ENCODE data around the gene PPP1R3E. TPM values are rescaled to one million over a fixed set of nuclear protein-coding genes. Genes with fewer than 3 reads are reported as not detected.
"Not testable (repeated sequence)": the region's sequence is repeated elsewhere in the genome, so short reads cannot be mapped to it uniquely, and the experiment has no call there.

Gene PPP1R3E
- polyA plus RNA-seq (ENCODE audit: insufficient read length): 18.5 TPM

GRCh38 chr14:23302290-23303225 lies at the start of gene PPP1R3E:
PPP1R3E (minus strand) TSS chr14:23302859; CDS start chr14:23302576, 283 bp downstream.
- no peak for DNase-seq (ENCODE audit: low read depth)

GRCh38 chr14:23351681-23352505 lies 49.2 kb upstream of the PPP1R3E start:
- DNase-seq (ENCODE audit: low read depth): no peak

GRCh38 chr14:23349156-23349845 lies 46.6 kb upstream of the PPP1R3E start:
- no peak for DNase-seq (ENCODE audit: low read depth)

- no peak for DNase-seq (ENCODE audit: low read depth)
Observed at GRCh38 chr14:23348297-23348655, 45.6 kb upstream of the PPP1R3E start.

GRCh38 chr14:23347406-23348296 lies 45.0 kb upstream of the PPP1R3E start:
- no peak for DNase-seq (ENCODE audit: low read depth)

GRCh38 chr14:23346693-23347405 lies 44.2 kb upstream of the PPP1R3E start:
- no peak for DNase-seq (ENCODE audit: low read depth)

- no peak for DNase-seq (ENCODE audit: low read depth)
Observed at GRCh38 chr14:23345987-23346692, 43.5 kb upstream of the PPP1R3E start.

- no peak for DNase-seq (ENCODE audit: low read depth)
Observed at GRCh38 chr14:23344481-23344880, 41.8 kb upstream of the PPP1R3E start.

- no peak for DNase-seq (ENCODE audit: low read depth)
Observed at GRCh38 chr14:23339506-23340268, 37.0 kb upstream of the PPP1R3E start.

GRCh38 chr14:23335623-23336022 lies 33.0 kb upstream of the PPP1R3E start:
- no peak for DNase-seq (ENCODE audit: low read depth)

- peak; percentile 47 for DNase-seq (ENCODE audit: low read depth)
Observed at GRCh38 chr14:23327947-23328744, 25.5 kb upstream of the PPP1R3E start.

- DNase-seq (ENCODE audit: low read depth): no peak
Observed at GRCh38 chr14:23326491-23327332, 24.1 kb upstream of the PPP1R3E start.

- DNase-seq (ENCODE audit: low read depth): not testable (repeated sequence)
Observed at GRCh38 chr14:23325746-23326145, 23.1 kb upstream of the PPP1R3E start.

GRCh38 chr14:23324993-23325392 lies 22.3 kb upstream of the PPP1R3E start:
- no peak for DNase-seq (ENCODE audit: low read depth)

GRCh38 chr14:23324455-23324846 lies 21.8 kb upstream of the PPP1R3E start:
- no peak for DNase-seq (ENCODE audit: low read depth)

GRCh38 chr14:23323838-23324454 lies 21.3 kb upstream of the PPP1R3E start:
- DNase-seq (ENCODE audit: low read depth): no peak

Data from forelimb muscle (tissue), 1 donor.